Measurements from ENCODE around the gene GLT8D1. TPM values are rescaled to one million over a fixed set of nuclear protein-coding genes. Genes with fewer than 3 reads are reported as not detected.

Gene GLT8D1
- total and polyA plus RNA-seq, 2 of the 13 experiments (the other 11 are each of a cell fraction or from before 2014, with no cell fraction given), result 110 to 121 TPM

DNA sequence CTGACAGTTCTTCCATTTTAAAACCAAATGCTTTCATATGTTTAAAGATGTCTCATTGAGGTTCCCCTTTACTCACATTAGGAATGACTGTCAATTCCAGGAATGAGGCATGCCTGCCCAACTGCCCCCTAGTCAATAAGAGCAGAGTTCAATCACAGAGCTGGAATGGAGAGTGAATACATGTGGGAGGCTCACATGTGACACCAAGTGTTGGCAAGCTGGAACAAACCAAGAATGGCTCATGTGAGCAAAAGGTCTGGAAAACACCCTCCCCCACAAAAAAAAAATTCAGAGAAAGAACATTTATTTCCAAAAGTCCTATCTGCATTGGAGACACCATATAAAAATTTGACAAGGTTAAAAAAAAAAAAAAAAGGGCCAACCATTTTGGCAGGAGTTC is 23.6 kb downstream of the GLT8D1 start (continued):
- TF ChIP-seq, protein P1, sequence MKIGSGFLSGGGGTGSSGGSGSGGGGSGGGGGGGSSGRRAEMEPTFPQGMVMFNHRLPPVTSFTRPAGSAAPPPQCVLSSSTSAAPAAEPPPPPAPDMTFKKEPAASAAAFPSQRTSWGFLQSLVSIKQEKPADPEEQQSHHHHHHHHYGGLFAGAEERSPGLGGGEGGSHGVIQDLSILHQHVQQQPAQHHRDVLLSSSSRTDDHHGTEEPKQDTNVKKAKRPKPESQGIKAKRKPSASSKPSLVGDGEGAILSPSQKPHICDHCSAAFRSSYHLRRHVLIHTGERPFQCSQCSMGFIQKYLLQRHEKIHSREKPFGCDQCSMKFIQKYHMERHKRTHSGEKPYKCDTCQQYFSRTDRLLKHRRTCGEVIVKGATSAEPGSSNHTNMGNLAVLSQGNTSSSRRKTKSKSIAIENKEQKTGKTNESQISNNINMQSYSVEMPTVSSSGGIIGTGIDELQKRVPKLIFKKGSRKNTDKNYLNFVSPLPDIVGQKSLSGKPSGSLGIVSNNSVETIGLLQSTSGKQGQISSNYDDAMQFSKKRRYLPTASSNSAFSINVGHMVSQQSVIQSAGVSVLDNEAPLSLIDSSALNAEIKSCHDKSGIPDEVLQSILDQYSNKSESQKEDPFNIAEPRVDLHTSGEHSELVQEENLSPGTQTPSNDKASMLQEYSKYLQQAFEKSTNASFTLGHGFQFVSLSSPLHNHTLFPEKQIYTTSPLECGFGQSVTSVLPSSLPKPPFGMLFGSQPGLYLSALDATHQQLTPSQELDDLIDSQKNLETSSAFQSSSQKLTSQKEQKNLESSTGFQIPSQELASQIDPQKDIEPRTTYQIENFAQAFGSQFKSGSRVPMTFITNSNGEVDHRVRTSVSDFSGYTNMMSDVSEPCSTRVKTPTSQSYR (CRISPR knock-in tag; IDR thresholded peaks at IDR 0.05; ENCODE audit: borderline replicate concordance), result peak; percentile 76; the same call in 1 of the 2 replicates
- TF ChIP-seq ZNF782 (CRISPR knock-in tag; IDR thresholded peaks at IDR 0.05; ENCODE audit: borderline replicate concordance), result peak; percentile 42; the same call in 1 of the 2 replicates
- TF ChIP-seq ISL2 (CRISPR knock-in tag; IDR thresholded peaks at IDR 0.05), result 0 out of 2 replicates have a peak, but pooled peaks have one; percentile 25
- TF ChIP-seq, protein P2, sequence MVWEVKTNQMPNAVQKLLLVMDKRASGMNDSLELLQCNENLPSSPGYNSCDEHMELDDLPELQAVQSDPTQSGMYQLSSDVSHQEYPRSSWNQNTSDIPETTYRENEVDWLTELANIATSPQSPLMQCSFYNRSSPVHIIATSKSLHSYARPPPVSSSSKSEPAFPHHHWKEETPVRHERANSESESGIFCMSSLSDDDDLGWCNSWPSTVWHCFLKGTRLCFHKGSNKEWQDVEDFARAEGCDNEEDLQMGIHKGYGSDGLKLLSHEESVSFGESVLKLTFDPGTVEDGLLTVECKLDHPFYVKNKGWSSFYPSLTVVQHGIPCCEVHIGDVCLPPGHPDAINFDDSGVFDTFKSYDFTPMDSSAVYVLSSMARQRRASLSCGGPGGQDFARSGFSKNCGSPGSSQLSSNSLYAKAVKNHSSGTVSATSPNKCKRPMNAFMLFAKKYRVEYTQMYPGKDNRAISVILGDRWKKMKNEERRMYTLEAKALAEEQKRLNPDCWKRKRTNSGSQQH (CRISPR knock-in tag; IDR thresholded peaks at IDR 0.05; ENCODE audit: low read depth), result 0 out of 2 replicates have a peak, but pooled peaks have one; percentile 54
- TF ChIP-seq TP53 (CRISPR knock-in tag; conservative IDR thresholded peaks at IDR 0.05), result no peak
- TF ChIP-seq, protein P3, sequence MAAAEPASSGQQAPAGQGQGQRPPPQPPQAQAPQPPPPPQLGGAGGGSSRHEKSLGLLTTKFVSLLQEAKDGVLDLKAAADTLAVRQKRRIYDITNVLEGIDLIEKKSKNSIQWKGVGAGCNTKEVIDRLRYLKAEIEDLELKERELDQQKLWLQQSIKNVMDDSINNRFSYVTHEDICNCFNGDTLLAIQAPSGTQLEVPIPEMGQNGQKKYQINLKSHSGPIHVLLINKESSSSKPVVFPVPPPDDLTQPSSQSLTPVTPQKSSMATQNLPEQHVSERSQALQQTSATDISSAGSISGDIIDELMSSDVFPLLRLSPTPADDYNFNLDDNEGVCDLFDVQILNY (CRISPR knock-in tag; conservative IDR thresholded peaks at IDR 0.05), result no peak
- no peak for TF ChIP-seq ZFP36L2 (CRISPR knock-in tag; IDR thresholded peaks at IDR 0.05)
- TF ChIP-seq KDM2A (CRISPR knock-in tag; IDR thresholded peaks at IDR 0.05; ENCODE audit: borderline replicate concordance, low read depth), result no peak
- 0 out of 2 replicates have a peak, but pooled peaks have one; percentile 36 for TF ChIP-seq ZNF792 (CRISPR knock-in tag; IDR thresholded peaks at IDR 0.05)
- TF ChIP-seq, protein P4, sequence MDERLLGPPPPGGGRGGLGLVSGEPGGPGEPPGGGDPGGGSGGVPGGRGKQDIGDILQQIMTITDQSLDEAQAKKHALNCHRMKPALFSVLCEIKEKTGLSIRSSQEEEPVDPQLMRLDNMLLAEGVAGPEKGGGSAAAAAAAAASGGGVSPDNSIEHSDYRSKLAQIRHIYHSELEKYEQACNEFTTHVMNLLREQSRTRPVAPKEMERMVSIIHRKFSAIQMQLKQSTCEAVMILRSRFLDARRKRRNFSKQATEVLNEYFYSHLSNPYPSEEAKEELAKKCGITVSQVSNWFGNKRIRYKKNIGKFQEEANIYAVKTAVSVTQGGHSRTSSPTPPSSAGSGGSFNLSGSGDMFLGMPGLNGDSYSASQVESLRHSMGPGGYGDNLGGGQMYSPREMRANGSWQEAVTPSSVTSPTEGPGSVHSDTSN (CRISPR knock-in tag; IDR thresholded peaks at IDR 0.05), result no peak
- TF ChIP-seq SOX13 (IDR thresholded peaks at IDR 0.05), result no peak
- TF ChIP-seq SOX13 (CRISPR knock-in tag; conservative IDR thresholded peaks at IDR 0.05 in 1 of 2, IDR thresholded peaks at IDR 0.05 in 1 of 2), result peak in 1 of 2 experiments; percentile 63; a peak in 2 of 4 replicates
- peak; percentile 34 for TF ChIP-seq XRCC5 (optimal IDR thresholded peaks at IDR 0.05; ENCODE audit: low read length)
- no peak for TF ChIP-seq ZNF180 (CRISPR knock-in tag; IDR thresholded peaks at IDR 0.05; ENCODE audit: borderline replicate concordance, low read depth)
- TF ChIP-seq, protein P5, sequence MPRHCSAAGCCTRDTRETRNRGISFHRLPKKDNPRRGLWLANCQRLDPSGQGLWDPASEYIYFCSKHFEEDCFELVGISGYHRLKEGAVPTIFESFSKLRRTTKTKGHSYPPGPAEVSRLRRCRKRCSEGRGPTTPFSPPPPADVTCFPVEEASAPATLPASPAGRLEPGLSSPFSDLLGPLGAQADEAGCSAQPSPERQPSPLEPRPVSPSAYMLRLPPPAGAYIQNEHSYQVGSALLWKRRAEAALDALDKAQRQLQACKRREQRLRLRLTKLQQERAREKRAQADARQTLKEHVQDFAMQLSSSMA (CRISPR knock-in tag; IDR thresholded peaks at IDR 0.05), result no peak
- TF ChIP-seq, protein P6, sequence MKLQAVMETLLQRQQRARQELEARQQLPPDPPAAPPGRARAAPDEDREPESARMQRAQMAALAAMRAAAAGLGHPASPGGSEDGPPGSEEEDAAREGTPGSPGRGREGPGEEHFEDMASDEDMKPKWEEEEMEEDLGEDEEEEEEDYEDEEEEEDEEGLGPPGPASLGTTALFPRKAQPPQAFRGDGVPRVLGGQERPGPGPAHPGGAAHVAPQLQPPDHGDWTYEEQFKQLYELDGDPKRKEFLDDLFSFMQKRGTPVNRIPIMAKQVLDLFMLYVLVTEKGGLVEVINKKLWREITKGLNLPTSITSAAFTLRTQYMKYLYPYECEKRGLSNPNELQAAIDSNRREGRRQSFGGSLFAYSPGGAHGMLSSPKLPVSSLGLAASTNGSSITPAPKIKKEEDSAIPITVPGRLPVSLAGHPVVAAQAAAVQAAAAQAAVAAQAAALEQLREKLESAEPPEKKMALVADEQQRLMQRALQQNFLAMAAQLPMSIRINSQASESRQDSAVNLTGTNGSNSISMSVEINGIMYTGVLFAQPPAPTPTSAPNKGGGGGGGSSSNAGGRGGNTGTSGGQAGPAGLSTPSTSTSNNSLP (IDR thresholded peaks at IDR 0.05; ENCODE audit: low read depth, low read length), result peak; percentile 71
- peak; percentile 47; the same call in 1 of the 2 replicates for TF ChIP-seq GATAD1 (CRISPR knock-in tag; IDR thresholded peaks at IDR 0.05)
- TF ChIP-seq ZNF430 (CRISPR knock-in tag; IDR thresholded peaks at IDR 0.05), result 0 out of 2 replicates have a peak, but pooled peaks have one; percentile 40
- no peak for TF ChIP-seq MED8 (CRISPR knock-in tag; IDR thresholded peaks at IDR 0.05; ENCODE audit: insufficient replicate concordance)
- no peak for TF ChIP-seq FOXC1 (CRISPR knock-in tag; IDR thresholded peaks at IDR 0.05; ENCODE audit: borderline replicate concordance)
- TF ChIP-seq MED1 (CRISPR knock-in tag; IDR thresholded peaks at IDR 0.05), result peak; percentile 77

All from HepG2 (cell line).